K562 (cell line): ENCODE results near the gene UBE2K. TPM values are rescaled to one million over a fixed set of nuclear protein-coding genes. Genes with fewer than 3 reads are reported as not detected.
A peak's percentile ranks its signal among the peaks of the same experiment; 100 is the strongest.

Experiments
- ATAC-seq: fragments of 200-7000 bp; cut with Tn5 transposase; 3 replicates; pipeline ENCODE4 v1.9.1; 2020; ENCODE audit warnings: moderate library complexity
- BruUV-seq: library from RNA; stranded (reverse); fragments of 400-500 nt; replicated peaks from 2 replicates; lab custom pipeline; 2021; lab: Mats Ljungman, UMichigan
- CTCF ChIA-PET: fragments of 300-600 bp; formaldehyde crosslinking; extraction: SDS; loops from one replicate; lab custom pipeline; 2021; ENCODE audit warnings: low intra/inter-chr PET ratio; lab: Yijun Ruan, JAX
- POLR2A ChIA-PET: fragments of 300-600, 350-650 bp; sonication (Branson Sonifier 250); formaldehyde crosslinking; extraction: SDS; loops from one replicate; lab custom pipeline; 2021; ENCODE audit warnings: antibody characterized with exemption, inconsistent platforms; lab: Yijun Ruan, JAX
- DNase-seq, 4 experiments: peaks; one replicate each; pipeline versions ENCODE4 v3.0.0 to v3.0.0-alpha.2; 2011 to 2018; ENCODE audit warnings: low spot score in 3 of 4, mixed read lengths in 3 of 4; ENCODE audit errors: extremely low read depth in 1 of 4
- FAIRE-seq: peaks from 2 replicates; lab custom pipeline; 2011; peaks lifted over from hg19 to GRCh38; lab: Jason Lieb, UNC
- H2AFZ ChIP-seq: 2 replicates; pipeline ENCODE4 v1.6.0; 2011; ENCODE audit warnings: low read depth, low read length, control low read depth, inconsistent platforms
- H3K27ac ChIP-seq: fragments of 200-600 bp; 3 replicates; pipeline ENCODE4 v1.8.0; 2011; ENCODE audit warnings: low read depth, mild to moderate bottlenecking, control low read depth, inconsistent platforms, low read length, moderate library complexity, mixed read lengths; ENCODE audit errors: extremely low read depth
- H3K27me3 ChIP-seq, 2 experiments: fragments of 300-600 bp in 1 of 2; 2 replicates in 1 of 2; 3 replicates in 1 of 2; pipeline versions ENCODE4 v1.6.0 to v1.8.0; 2011; ENCODE audit warnings: inconsistent platforms in 2 of 2, low read length in 2 of 2, mild to moderate bottlenecking in 1 of 2, mixed read lengths in 1 of 2, moderate library complexity in 1 of 2; ENCODE audit not compliant: control insufficient read depth in 2 of 2, insufficient read depth in 2 of 2
- H3K36me3 ChIP-seq: fragments of 300-600 bp; 3 replicates; pipeline ENCODE4 v1.8.0; 2011; ENCODE audit warnings: mild to moderate bottlenecking, low read length, inconsistent platforms; ENCODE audit not compliant: control insufficient read depth, insufficient read depth
- H3K4me1 ChIP-seq, 2 experiments: fragments of 200-600 bp in 1 of 2; replicated peaks in 1 of 2; 2 replicates in 1 of 2; 3 replicates in 1 of 2; pipeline versions ENCODE4 v1.5.1 to v1.8.0; 2011; ENCODE audit warnings: inconsistent platforms in 2 of 2, low read length in 2 of 2, mild to moderate bottlenecking in 1 of 2, mixed read lengths in 1 of 2, moderate library complexity in 1 of 2; ENCODE audit not compliant: control insufficient read depth in 2 of 2, insufficient read depth in 2 of 2
- H3K4me2 ChIP-seq: 2 replicates; pipeline ENCODE4 v1.6.1; 2011; ENCODE audit warnings: low read length, control low read depth, inconsistent platforms, mixed read lengths; ENCODE audit not compliant: insufficient read depth
- H3K4me3 ChIP-seq: fragments of 200-600 bp; sonication (generic), shearing (Covaris generic); 2 replicates; pipeline ENCODE4 v1.5.1; 2016; ENCODE audit warnings: control low read depth, inconsistent platforms
- H3K79me2 ChIP-seq: fragments of 200-600 bp; 3 replicates; pipeline ENCODE4 v1.8.0; 2011; ENCODE audit warnings: low read length, inconsistent platforms; ENCODE audit not compliant: control insufficient read depth, insufficient read depth
- H3K9ac ChIP-seq, 2 experiments: 2 replicates each; pipeline versions ENCODE4 v1.6.0 to v1.6.1; 2011; ENCODE audit warnings: low read depth in 2 of 2, low read length in 2 of 2, control low read depth in 1 of 2, inconsistent platforms in 1 of 2, mild to moderate bottlenecking in 1 of 2, mixed read lengths in 1 of 2; ENCODE audit not compliant: insufficient read depth in 1 of 2
- H3K9me1 ChIP-seq: one replicate; pipeline ENCODE4 v1.6.0; 2011; ENCODE audit warnings: inconsistent platforms, mild to moderate bottlenecking, low read length, moderate library complexity; ENCODE audit not compliant: control insufficient read depth, insufficient read depth
- H3K9me3 ChIP-seq: replicated peaks from 2 replicates; pipeline ENCODE4 v1.5.1; 2011; ENCODE audit warnings: low read depth, low read length, inconsistent platforms; ENCODE audit not compliant: control insufficient read depth, insufficient read depth
- H4K20me1 ChIP-seq: replicated peaks from 2 replicates; pipeline ENCODE4 v1.6.1; 2011; ENCODE audit warnings: low read length, inconsistent platforms, mixed read lengths; ENCODE audit not compliant: control insufficient read depth, insufficient read depth
- ESRRB ChIP-seq: fragments of 250-450 bp; sonication (Bioruptor Pico); IDR thresholded peaks from 2 replicates; pipeline ENCODE4 v1.5.0; 2020; ENCODE audit warnings: mild to moderate bottlenecking, moderate library complexity, borderline replicate concordance
- KDM5B ChIP-seq: fragments of 200-600 bp; sonication (generic); IDR thresholded peaks from 2 replicates; pipeline ENCODE4 v1.6.1; 2012; ENCODE audit warnings: low read depth, mild to moderate bottlenecking, moderate library complexity, low read length, control low read depth, inconsistent platforms; ENCODE audit not compliant: insufficient replicate concordance
- KHSRP ChIP-seq: fragments of 450-650 bp; IDR thresholded peaks from 2 replicates; pipeline ENCODE4 v1.6.1; 2017
- MCM5 ChIP-seq: fragments of 450-650 bp; IDR thresholded peaks from 2 replicates; pipeline ENCODE4 v1.6.1; 2016; ENCODE audit warnings: low read depth
- NR4A1 ChIP-seq, 2 experiments: fragments of 250-450 bp in 1 of 2; fragments of 450-650 bp in 1 of 2; sonication (Bioruptor Pico) in 1 of 2; IDR thresholded peaks; 2 replicates each; pipeline versions ENCODE4 v1.4.0 to v1.6.1; 2016 to 2020; ENCODE audit warnings: mild to moderate bottlenecking in 2 of 2, missing compliant biosample characterization in 1 of 2, missing genetic modification characterization in 1 of 2, moderate library complexity in 1 of 2
- XRCC5 ChIP-seq: fragments of 200-400 bp; formaldehyde crosslinking; IDR thresholded peaks from 2 replicates; pipeline ENCODE4 v1.6.1; 2017; ENCODE audit warnings: low read depth, mild to moderate bottlenecking, low read length
- ZKSCAN8 ChIP-seq: fragments of 200-800 bp; sonication (Bioruptor generic); IDR thresholded peaks from 2 replicates; pipeline ENCODE4 v1.6.1; 2016; ENCODE audit warnings: missing genetic modification characterization, missing compliant biosample characterization
- ZNF121 ChIP-seq: sonication (generic); formaldehyde crosslinking; conservative IDR thresholded peaks from 2 replicates; pipeline ENCODE4 v1.8.0; 2022; ENCODE audit warnings: missing genetic modification reagents
- ZNF174 ChIP-seq: fragments of 250-450 bp; sonication (Bioruptor Pico); IDR thresholded peaks from 2 replicates; pipeline ENCODE4 v1.4.0; 2020; ENCODE audit warnings: mild to moderate bottlenecking
- ZNF445 ChIP-seq: fragments of 250-450 bp; sonication (Bioruptor Pico); IDR thresholded peaks from 2 replicates; pipeline ENCODE4 v1.4.0; 2020; ENCODE audit warnings: low read depth, mild to moderate bottlenecking, moderate library complexity
- WGBS: fragments of 100-300 bp; shearing (Covaris generic); methylation state at CpG from one replicate; pipeline ENCODE4 v1.1.6; 2016; ENCODE audit warnings: low coverage, mixed read lengths; ENCODE audit not compliant: insufficient coverage; ENCODE audit errors: missing lambda C conversion rate; 5-methylcytosine and 5-hydroxymethylcytosine counted together
- in situ Hi-C: fragments of 300-500 bp; cut with MboI; formaldehyde crosslinking; loops from 4 replicates; pipeline ENCODE4 v1.15.0; 2018; ENCODE audit warnings: inconsistent platforms, mixed read lengths
- intact Hi-C: fragments of 100-400 bp; cut with micrococcal nuclease; formaldehyde crosslinking; loops from 2 replicates; pipeline ENCODE4 v1.14.2; 2022
- polyA plus RNA-seq, 8 experiments: library from polyadenylated mRNA; depleted of rRNA in 4 of 8; stranded (reverse) in 5 of 8; unstranded in 3 of 8; fragments of >200 nt; fragmentation: Nextera tagmentation in 2 of 8; fragmentation: Illumina TruSeq in 1 of 8; extraction: Ambion mirVana in 2 of 8; extraction: Trizol in 1 of 8; gene quantifications; 2 replicates each; pipeline versions ENCODE4 v1.2.1 to v1.2.3, GENCODE V29; 2011 to 2014; ENCODE audit warnings: inconsistent platforms in 1 of 8, missing spikeins in 1 of 8
- total RNA-seq, 7 experiments: library from RNA; depleted of rRNA in 6 of 7; stranded (reverse); fragments of >200 nt in 6 of 7; fragmentation: Illumina TruSeq in 2 of 7; extraction: Trizol in 2 of 7; gene quantifications; 2 replicates each; pipeline versions ENCODE4 v1.2.1 to v1.2.3, GENCODE V29; 2011 to 2021; ENCODE audit warnings: low replicate concordance in 1 of 7
- TF ChIP-seq, protein P1 (sequence below): fragments of 250-450 bp; sonication (Bioruptor Pico); IDR thresholded peaks from 2 replicates; pipeline ENCODE4 v1.8.0; 2022; ENCODE audit warnings: inconsistent platforms
- TF ChIP-seq, protein P2 (sequence below): sonication (generic); formaldehyde crosslinking; IDR thresholded peaks from 2 replicates; pipeline ENCODE4 v1.8.1; 2023; ENCODE audit warnings: mild to moderate bottlenecking, missing genetic modification reagents
- TF ChIP-seq, protein P3 (sequence below): fragments of 250-450 bp; sonication (Bioruptor Pico); IDR thresholded peaks from 2 replicates; pipeline ENCODE4 v1.4.0; 2020

The UBE2K gene
- total and polyA plus RNA-seq, 9 of the 15 experiments (the other 6 are each of a cell fraction or from before 2014, with no cell fraction given): 29.8 to 190 (median 62.6) TPM

DNA sequence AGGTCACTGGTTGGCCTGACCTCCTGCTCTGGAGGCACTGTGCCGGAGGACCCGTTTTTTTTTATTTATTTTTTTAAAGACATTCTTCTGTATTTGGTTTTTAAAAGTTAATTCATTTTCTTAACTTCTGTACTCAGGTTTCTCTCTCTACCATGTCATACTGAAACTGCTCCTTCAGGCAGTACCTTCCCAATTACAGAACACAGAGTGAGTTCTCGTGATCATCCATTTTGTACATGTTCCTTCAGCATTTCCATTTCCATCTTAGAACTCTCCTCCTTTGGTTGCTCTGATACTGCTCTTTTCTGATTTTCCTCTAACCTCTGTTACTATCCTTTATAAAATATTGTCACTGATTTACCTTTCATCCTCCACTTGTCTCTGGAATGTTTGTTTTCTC is 17.9 kb downstream of the UBE2K start:
- CTCF ChIA-PET: no interaction called here
- H3K4me3 ChIP-seq: no peak overlapping the region
- FAIRE-seq: no peak
- no peak for TF ChIP-seq KDM5B
- no peak for TF ChIP-seq ZNF121 (CRISPR knock-in tag)
- TF ChIP-seq NR4A1 (CRISPR knock-in tag; IDR thresholded peaks at IDR 0.05): no peak
- TF ChIP-seq NR4A1 (tag; IDR thresholded peaks at IDR 0.05): no peak
- no peak for TF ChIP-seq ZNF445
- TF ChIP-seq ZKSCAN8 (CRISPR knock-in tag): no peak
- TF ChIP-seq MCM5: no peak
- no peak for TF ChIP-seq ESRRB (CRISPR knock-in tag)
- TF ChIP-seq, protein P1, sequence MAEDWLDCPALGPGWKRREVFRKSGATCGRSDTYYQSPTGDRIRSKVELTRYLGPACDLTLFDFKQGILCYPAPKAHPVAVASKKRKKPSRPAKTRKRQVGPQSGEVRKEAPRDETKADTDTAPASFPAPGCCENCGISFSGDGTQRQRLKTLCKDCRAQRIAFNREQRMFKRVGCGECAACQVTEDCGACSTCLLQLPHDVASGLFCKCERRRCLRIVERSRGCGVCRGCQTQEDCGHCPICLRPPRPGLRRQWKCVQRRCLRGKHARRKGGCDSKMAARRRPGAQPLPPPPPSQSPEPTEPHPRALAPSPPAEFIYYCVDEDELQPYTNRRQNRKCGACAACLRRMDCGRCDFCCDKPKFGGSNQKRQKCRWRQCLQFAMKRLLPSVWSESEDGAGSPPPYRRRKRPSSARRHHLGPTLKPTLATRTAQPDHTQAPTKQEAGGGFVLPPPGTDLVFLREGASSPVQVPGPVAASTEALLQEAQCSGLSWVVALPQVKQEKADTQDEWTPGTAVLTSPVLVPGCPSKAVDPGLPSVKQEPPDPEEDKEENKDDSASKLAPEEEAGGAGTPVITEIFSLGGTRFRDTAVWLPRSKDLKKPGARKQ (CRISPR knock-in tag): no peak
- no peak for TF ChIP-seq ZNF174 (CRISPR knock-in tag)
- TF ChIP-seq KHSRP: no peak
- TF ChIP-seq XRCC5: no peak
- TF ChIP-seq, protein P2, sequence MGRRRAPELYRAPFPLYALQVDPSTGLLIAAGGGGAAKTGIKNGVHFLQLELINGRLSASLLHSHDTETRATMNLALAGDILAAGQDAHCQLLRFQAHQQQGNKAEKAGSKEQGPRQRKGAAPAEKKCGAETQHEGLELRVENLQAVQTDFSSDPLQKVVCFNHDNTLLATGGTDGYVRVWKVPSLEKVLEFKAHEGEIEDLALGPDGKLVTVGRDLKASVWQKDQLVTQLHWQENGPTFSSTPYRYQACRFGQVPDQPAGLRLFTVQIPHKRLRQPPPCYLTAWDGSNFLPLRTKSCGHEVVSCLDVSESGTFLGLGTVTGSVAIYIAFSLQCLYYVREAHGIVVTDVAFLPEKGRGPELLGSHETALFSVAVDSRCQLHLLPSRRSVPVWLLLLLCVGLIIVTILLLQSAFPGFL (CRISPR knock-in tag): no peak
- TF ChIP-seq, protein P3, sequence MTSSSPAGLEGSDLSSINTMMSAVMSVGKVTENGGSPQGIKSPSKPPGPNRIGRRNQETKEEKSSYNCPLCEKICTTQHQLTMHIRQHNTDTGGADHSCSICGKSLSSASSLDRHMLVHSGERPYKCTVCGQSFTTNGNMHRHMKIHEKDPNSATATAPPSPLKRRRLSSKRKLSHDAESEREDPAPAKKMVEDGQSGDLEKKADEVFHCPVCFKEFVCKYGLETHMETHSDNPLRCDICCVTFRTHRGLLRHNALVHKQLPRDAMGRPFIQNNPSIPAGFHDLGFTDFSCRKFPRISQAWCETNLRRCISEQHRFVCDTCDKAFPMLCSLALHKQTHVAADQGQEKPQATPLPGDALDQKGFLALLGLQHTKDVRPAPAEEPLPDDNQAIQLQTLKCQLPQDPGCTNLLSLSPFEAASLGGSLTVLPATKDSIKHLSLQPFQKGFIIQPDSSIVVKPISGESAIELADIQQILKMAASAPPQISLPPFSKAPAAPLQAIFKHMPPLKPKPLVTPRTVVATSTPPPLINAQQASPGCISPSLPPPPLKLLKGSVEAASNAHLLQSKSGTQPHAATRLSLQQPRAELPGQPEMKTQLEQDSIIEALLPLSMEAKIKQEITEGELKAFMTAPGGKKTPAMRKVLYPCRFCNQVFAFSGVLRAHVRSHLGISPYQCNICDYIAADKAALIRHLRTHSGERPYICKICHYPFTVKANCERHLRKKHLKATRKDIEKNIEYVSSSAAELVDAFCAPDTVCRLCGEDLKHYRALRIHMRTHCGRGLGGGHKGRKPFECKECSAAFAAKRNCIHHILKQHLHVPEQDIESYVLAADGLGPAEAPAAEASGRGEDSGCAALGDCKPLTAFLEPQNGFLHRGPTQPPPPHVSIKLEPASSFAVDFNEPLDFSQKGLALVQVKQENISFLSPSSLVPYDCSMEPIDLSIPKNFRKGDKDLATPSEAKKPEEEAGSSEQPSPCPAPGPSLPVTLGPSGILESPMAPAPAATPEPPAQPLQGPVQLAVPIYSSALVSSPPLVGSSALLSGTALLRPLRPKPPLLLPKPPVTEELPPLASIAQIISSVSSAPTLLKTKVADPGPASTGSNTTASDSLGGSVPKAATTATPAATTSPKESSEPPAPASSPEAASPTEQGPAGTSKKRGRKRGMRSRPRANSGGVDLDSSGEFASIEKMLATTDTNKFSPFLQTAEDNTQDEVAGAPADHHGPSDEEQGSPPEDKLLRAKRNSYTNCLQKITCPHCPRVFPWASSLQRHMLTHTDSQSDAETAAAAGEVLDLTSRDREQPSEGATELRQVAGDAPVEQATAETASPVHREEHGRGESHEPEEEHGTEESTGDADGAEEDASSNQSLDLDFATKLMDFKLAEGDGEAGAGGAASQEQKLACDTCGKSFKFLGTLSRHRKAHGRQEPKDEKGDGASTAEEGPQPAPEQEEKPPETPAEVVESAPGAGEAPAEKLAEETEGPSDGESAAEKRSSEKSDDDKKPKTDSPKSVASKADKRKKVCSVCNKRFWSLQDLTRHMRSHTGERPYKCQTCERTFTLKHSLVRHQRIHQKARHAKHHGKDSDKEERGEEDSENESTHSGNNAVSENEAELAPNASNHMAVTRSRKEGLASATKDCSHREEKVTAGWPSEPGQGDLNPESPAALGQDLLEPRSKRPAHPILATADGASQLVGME: no peak

More for the DNA sequence above, 17.9 kb downstream of the UBE2K start:
- TSS peak; percentile 18 for BruUV-seq
- intact Hi-C loops (no loop called here), in situ Hi-C loops (no loop called here)
- ATAC-seq (no peak), DNase-seq (no peak)
- Histone ChIP-seq H3K27me3 (no peaks in the 10 kb centered on the region), H2AFZ (no peak overlapping the region), H3K9me1 (no peaks in the 10 kb centered on the region), H3K9me3 (no peaks in the 10 kb centered on the region), H3K4me1 (peaks cover 0 to 9% of the 10 kb centered on the region in 2 experiments; a peak in 2 of 5 replicates), H3K36me3 (peaks cover 50% of the 10 kb centered on the region; the same call in 2 of the 3 replicates), H3K79me2 (peaks cover 94% of the 10 kb centered on the region), H3K27ac (no peak overlapping the region), H4K20me1 (0 out of 2 replicates have a peak, but pooled peaks cover 13% of the 10 kb centered on the region), H3K4me2 (no peak overlapping the region), H3K9ac (no peak overlapping the region)
- WGBS: 98% methylated on average over 3 of the region's 3 CpGs
- POLR2A ChIA-PET: no interaction called here
